GM12878 (cell line): Measurements from ENCODE around the gene ATP2A1. TPM values are rescaled to one million over a fixed set of nuclear protein-coding genes. Genes with fewer than 3 reads are reported as not detected.

Source experiments
- ATAC-seq: fragments of 200-7000 bp; cut with Tn5 transposase; 3 replicates; pipeline ENCODE4 v1.9.1; 2020; ENCODE audit warnings: mild to moderate bottlenecking, moderate library complexity
- BruUV-seq: library from RNA; stranded (reverse); fragments of 400-500 nt; replicated peaks from 2 replicates; lab custom pipeline; 2021; lab: Mats Ljungman, UMichigan
- CTCF ChIA-PET: fragments of 300-600 bp; sonication (Branson Sonifier 250); formaldehyde crosslinking; extraction: SDS; loops from one replicate; lab custom pipeline; 2021; ENCODE audit warnings: inconsistent platforms; lab: Yijun Ruan, JAX
- POLR2A ChIA-PET: fragments of 350-600 bp; formaldehyde crosslinking; extraction: SDS; loops from one replicate; lab custom pipeline; 2021; ENCODE audit warnings: inconsistent platforms; lab: Charles Lee
- RAD21 ChIA-PET: fragments of 300-600 bp; sonication (Branson Sonifier 250); formaldehyde crosslinking; loops from one replicate; lab custom pipeline; 2023; ENCODE audit warnings: antibody characterized with exemption; ENCODE audit not compliant: unreplicated experiment; lab: Charles Lee
- SMC1A ChIA-PET: fragments of 300-600 bp; sonication (Branson Sonifier 250); formaldehyde crosslinking; loops from one replicate; lab custom pipeline; 2023; ENCODE audit not compliant: unreplicated experiment, uncharacterized antibody; lab: Charles Lee
- DNase-seq: peaks from one replicate; pipeline ENCODE4 v3.0.0-alpha.2; 2011; ENCODE audit warnings: low read depth, low spot score
- FAIRE-seq: peaks from 3 replicates; lab custom pipeline; 2011; peaks lifted over from hg19 to GRCh38; lab: Jason Lieb, UNC
- H2AFZ ChIP-seq: 2 replicates; pipeline ENCODE4 v1.6.0; 2011; ENCODE audit warnings: low read depth, low read length, control low read depth; ENCODE audit not compliant: control insufficient read depth
- H3K27ac ChIP-seq: 2 replicates; pipeline ENCODE4 v1.5.1; 2011; ENCODE audit warnings: control low read depth; ENCODE audit not compliant: control insufficient read depth, insufficient read depth
- H3K27me3 ChIP-seq, 2 experiments: replicated peaks in 1 of 2; 2 replicates each; pipeline versions ENCODE4 v1.6.0 to v1.6.1; 2011; ENCODE audit warnings: low read length in 1 of 2; ENCODE audit not compliant: control insufficient read depth in 2 of 2, insufficient read depth in 2 of 2
- H3K36me3 ChIP-seq, 2 experiments: 2 replicates each; pipeline ENCODE4 v1.5.1; 2011; ENCODE audit warnings: low read length in 1 of 2; ENCODE audit not compliant: control insufficient read depth in 2 of 2, insufficient read depth in 2 of 2
- H3K4me1 ChIP-seq: 2 replicates; pipeline ENCODE4 v1.6.1; 2011; ENCODE audit warnings: mild to moderate bottlenecking, low read length, moderate library complexity, mixed read lengths; ENCODE audit not compliant: control insufficient read depth, insufficient read depth
- H3K4me2 ChIP-seq: 2 replicates; pipeline ENCODE4 v1.6.0; 2011; ENCODE audit warnings: control low read depth; ENCODE audit not compliant: control insufficient read depth, insufficient read depth
- H3K4me3 ChIP-seq: fragments of 200-600 bp; sonication (generic); 2 replicates; pipeline ENCODE4 v1.5.1; 2016
- H3K79me2 ChIP-seq: 2 replicates; pipeline ENCODE4 v1.6.0; 2011; ENCODE audit warnings: low read length; ENCODE audit not compliant: control insufficient read depth, insufficient read depth
- H3K9ac ChIP-seq: 2 replicates; pipeline ENCODE4 v1.8.0; 2011; ENCODE audit warnings: low read length, control low read depth, mixed read lengths; ENCODE audit not compliant: control insufficient read depth, insufficient read depth
- H3K9me3 ChIP-seq: replicated peaks from 3 replicates; pipeline ENCODE4 v1.5.1; 2011; ENCODE audit warnings: mild to moderate bottlenecking, low read length; ENCODE audit not compliant: control insufficient read depth, insufficient read depth
- H4K20me1 ChIP-seq: 2 replicates; pipeline ENCODE4 v1.6.0; 2011; ENCODE audit not compliant: control insufficient read depth, insufficient read depth
- EZH2 ChIP-seq: IDR thresholded peaks from 2 replicates; pipeline ENCODE4 v1.6.1; 2012; ENCODE audit warnings: low read depth, mild to moderate bottlenecking, control low read depth, inconsistent platforms, low read length, borderline replicate concordance; ENCODE audit not compliant: control insufficient read depth
- FOXM1 ChIP-seq: IDR thresholded peaks from 2 replicates; pipeline ENCODE4 v1.6.1; 2012; ENCODE audit warnings: low read depth, mild to moderate bottlenecking, inconsistent platforms, low read length, moderate library complexity
- MEF2B ChIP-seq: fragments of 450-650 bp; IDR thresholded peaks from 2 replicates; pipeline ENCODE4 v1.6.1; 2018; ENCODE audit warnings: mild to moderate bottlenecking, moderate library complexity; ENCODE audit not compliant: partially characterized antibody, poor library complexity, severe bottlenecking
- POLR2A ChIP-seq: IDR thresholded peaks from 2 replicates; pipeline ENCODE4 v1.6.1; 2011; ENCODE audit warnings: low read depth, mild to moderate bottlenecking, low read length
- POLR2AphosphoS5 ChIP-seq: IDR thresholded peaks from 2 replicates; pipeline ENCODE4 v1.6.1; 2011; ENCODE audit warnings: mild to moderate bottlenecking, low read length, inconsistent platforms
- RAD21 ChIP-seq: IDR thresholded peaks from 2 replicates; pipeline ENCODE4 v1.6.1; 2011; ENCODE audit warnings: mild to moderate bottlenecking, low read depth, low read length, moderate library complexity; ENCODE audit not compliant: insufficient read depth
- SPI1 ChIP-seq: IDR thresholded peaks from 2 replicates; pipeline ENCODE4 v1.6.1; 2011; ENCODE audit warnings: low read depth, mild to moderate bottlenecking, low read length, moderate library complexity, borderline replicate concordance; ENCODE audit not compliant: insufficient read depth
- WGBS: methylation state at CpG from one replicate; pipeline ENCODE4 v1.1.6; 2016; ENCODE audit warnings: low lambda C conversion rate; ENCODE audit not compliant: insufficient replicate concordance, insufficient coverage; ENCODE audit errors: missing lambda C conversion rate; 5-methylcytosine and 5-hydroxymethylcytosine counted together
- in situ Hi-C: fragments of 300-500 bp; cut with MboI; formaldehyde crosslinking; loops from 9 replicates; pipeline ENCODE4 v1.14.3; 2018; ENCODE audit warnings: mixed read lengths
- intact Hi-C: fragments of 100-400 bp; cut with micrococcal nuclease; formaldehyde crosslinking; loops from one replicate; pipeline ENCODE4 v1.14.2; 2022; ENCODE audit not compliant: unreplicated experiment
- polyA plus RNA-seq, 11 experiments: library from polyadenylated mRNA; depleted of rRNA in 4 of 11; unstranded in 6 of 11; stranded (reverse) in 5 of 11; fragments of >200 nt; fragmentation: Nextera tagmentation in 4 of 11; fragmentation: Illumina TruSeq in 1 of 11; extraction: Ambion mirVana in 4 of 11; extraction: Trizol in 1 of 11; gene quantifications; 1 replicate in 1 of 11; 2 replicates in 10 of 11; pipeline versions ENCODE4 v1.2.1 to v1.2.3, GENCODE V29; 2011 to 2016; ENCODE audit warnings: inconsistent platforms in 2 of 11, missing spikeins in 2 of 11, low read depth in 1 of 11
- total RNA-seq, 4 experiments: library from RNA; depleted of rRNA in 3 of 4; stranded (reverse); fragments of >200 nt in 3 of 4; fragmentation: Illumina TruSeq in 1 of 4; extraction: Trizol in 1 of 4; gene quantifications; 2 replicates each; pipeline versions ENCODE4 v1.2.1 to v1.2.3, GENCODE V29; 2013 to 2021

ATP2A1 gene
- total and polyA plus RNA-seq, 10 of the 15 experiments (the other 5 are each of a cell fraction or from before 2014, with no cell fraction given) = 0.13 to 1.7 (median 0.88) TPM

DNA sequence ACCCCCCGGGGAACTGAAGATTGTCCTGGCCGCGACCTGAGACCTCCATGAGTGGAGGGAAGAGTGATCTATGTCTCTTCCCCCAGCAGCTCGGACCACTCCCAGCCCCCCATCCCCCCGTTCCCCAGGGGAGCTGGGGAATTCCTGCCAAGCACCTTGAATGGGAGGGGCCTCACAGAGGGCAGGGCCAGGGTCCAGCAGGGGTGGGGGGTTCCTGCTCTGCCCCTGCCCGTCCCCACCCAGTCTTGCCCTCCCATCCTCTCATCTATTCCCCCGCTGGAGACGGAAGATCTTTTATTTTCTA, 41.6 kb upstream of the ATP2A1 start:
- no peak overlapping the region for H3K4me2 ChIP-seq
- H3K9me3 ChIP-seq = no peaks in the 10 kb centered on the region
- no peak for ATAC-seq
- no peak overlapping the region for H3K27ac ChIP-seq
- no peak overlapping the region for H3K4me3 ChIP-seq
- no peak overlapping the region for H2AFZ ChIP-seq
- TF ChIP-seq MEF2B (peak; percentile 67), FOXM1 (no peak)
- BruUV-seq = no TSS peak
- intact Hi-C loops (no loop called here), in situ Hi-C loops (no loop called here)
- peaks cover 40 to 45% of the 10 kb centered on the region in 2 experiments for H3K36me3 ChIP-seq
- RAD21 ChIA-PET = no interaction called here
- CTCF ChIA-PET = interaction anchor here (1.1 to 1.5 kb wide), 3 partner anchors 9 to 108 kb away, joined by 4 to 5 read pairs (median 5); partner anchors contain the start of gene TUFM
- H3K27me3 ChIP-seq = no peaks in the 10 kb centered on the region
- no peak overlapping the region for H3K9ac ChIP-seq
- 77% methylated on average over 6 of the region's 8 CpGs for WGBS
- no peaks in the 10 kb centered on the region for H3K4me1 ChIP-seq
- no peak for DNase-seq
- no peaks in the 10 kb centered on the region for H3K79me2 ChIP-seq
- FAIRE-seq = no peak
- SMC1A ChIA-PET = no interaction called here
- H4K20me1 ChIP-seq = no peaks in the 10 kb centered on the region
- POLR2A ChIA-PET = no interaction called here

DNA sequence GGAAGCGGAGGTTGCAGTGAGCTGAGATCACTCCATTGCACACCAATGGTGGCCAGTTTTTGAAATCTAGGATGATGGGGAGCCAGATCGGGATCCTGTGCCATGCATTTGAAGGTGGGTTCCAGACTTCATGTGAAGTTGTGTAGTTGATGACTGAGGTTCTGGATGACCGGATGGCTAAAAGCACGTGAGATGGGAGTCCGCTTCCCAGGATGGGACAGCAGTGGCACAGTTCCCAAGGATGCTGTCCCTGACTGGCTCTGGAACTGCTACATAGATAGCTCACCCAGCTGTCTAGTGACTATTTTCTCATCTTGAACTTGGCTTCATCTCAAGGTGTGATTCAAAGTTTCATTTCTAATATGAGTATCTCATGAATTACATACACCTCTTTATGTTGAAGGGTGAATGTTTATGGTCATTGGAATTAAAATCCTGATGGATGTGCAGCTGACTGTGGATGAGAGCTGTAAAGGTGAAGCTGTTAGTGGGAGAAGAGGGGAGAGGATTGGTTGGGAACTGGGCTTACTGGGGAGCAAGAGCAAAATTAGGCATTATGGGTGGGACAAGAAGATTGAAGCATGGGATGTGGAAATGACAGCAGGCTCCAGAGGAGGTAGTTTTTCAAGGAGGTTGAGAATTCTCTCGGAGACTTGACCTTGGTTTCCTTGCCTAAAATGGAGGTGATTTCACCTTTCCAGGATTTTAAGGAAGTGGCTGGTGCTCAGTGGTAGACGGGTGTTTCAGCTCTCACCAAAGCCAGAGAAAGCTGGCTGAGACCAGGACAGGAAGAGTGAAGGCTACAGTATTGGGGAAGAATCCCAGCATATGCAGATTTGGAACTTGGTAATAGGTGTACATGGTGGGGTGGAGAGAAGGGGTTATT, 40.4 kb upstream of the ATP2A1 start:
- FAIRE-seq (no peak), DNase-seq (no peak), ATAC-seq (no peak; the same call in 2 of the 3 replicates)
- H3K9me3 ChIP-seq = no peaks in the 10 kb centered on the region
- no peaks in the 10 kb centered on the region for H3K79me2 ChIP-seq
- BruUV-seq = no TSS peak
- no peak overlapping the region for H3K9ac ChIP-seq
- peaks cover 34 to 41% of the 10 kb centered on the region in 2 experiments for H3K36me3 ChIP-seq
- no peak overlapping the region for H3K4me2 ChIP-seq
- WGBS = 95% methylated on average over 7 of the region's 7 CpGs
- no peaks in the 10 kb centered on the region for H4K20me1 ChIP-seq
- no peak overlapping the region for H3K27ac ChIP-seq
- RAD21 ChIA-PET = interaction anchor here (0.7 kb wide), 1 partner anchor 107 kb away, joined by 3 read pairs; no protein-coding TSS in a partner anchor
- SMC1A ChIA-PET = interaction anchor here (1.0 kb wide), 1 partner anchor 107 kb away, joined by 3 read pairs; no protein-coding TSS in a partner anchor
- in situ Hi-C loops (no loop called here), intact Hi-C loops (no loop called here)
- CTCF ChIA-PET = interaction anchor here (0.9 to 2.3 kb wide), 3 partner anchors 9 to 107 kb away, joined by 3 to 8 read pairs (median 4); no protein-coding TSS in a partner anchor
- H3K4me1 ChIP-seq = no peaks in the 10 kb centered on the region
- no peak overlapping the region for H3K4me3 ChIP-seq
- TF ChIP-seq RAD21 = no peak
- peak; percentile 75 for TF ChIP-seq POLR2AphosphoS5
- 0 out of 2 replicates have a peak, but pooled peaks have one; percentile 39 for TF ChIP-seq POLR2A
- TF ChIP-seq SPI1 = peak; percentile 27; the same call in 1 of the 2 replicates
- no peak for TF ChIP-seq EZH2
- H3K27me3 ChIP-seq = no peaks in the 10 kb centered on the region
- POLR2A ChIA-PET = interaction anchor here (0.5 kb wide), 1 partner anchor 96 kb away, joined by 4 read pairs; no protein-coding TSS in a partner anchor
- no peak overlapping the region for H2AFZ ChIP-seq
